Muscle layer of colon (tissue), 2 donors: Measurements from ENCODE around the gene PGAM4.
"Not testable (repeated sequence)": the region's sequence is repeated elsewhere in the genome, so short reads cannot be mapped to it uniquely, and the experiment has no call there.

Source experiments
- H3K27ac ChIP-seq: one replicate; pipeline ENCODE4 v1.7.0; 2013; ENCODE audit warnings: low read depth, mild to moderate bottlenecking, low read length, moderate library complexity
- H3K27me3 ChIP-seq, 2 donors: one replicate each; pipeline ENCODE4 v1.7.0; 2013; ENCODE audit warnings: low read length in 2 of 2, mild to moderate bottlenecking in 2 of 2; ENCODE audit not compliant: insufficient read depth in 2 of 2, control insufficient read depth in 1 of 2
- H3K36me3 ChIP-seq: one replicate; pipeline ENCODE4 v1.7.0; 2013; ENCODE audit warnings: mild to moderate bottlenecking, low read length; ENCODE audit not compliant: insufficient read depth
- H3K4me1 ChIP-seq: one replicate; pipeline ENCODE4 v1.7.0; 2013; ENCODE audit warnings: mild to moderate bottlenecking, low read length; ENCODE audit not compliant: insufficient read depth
- H3K4me3 ChIP-seq, 2 donors: one replicate each; pipeline ENCODE4 v1.7.0; 2013; ENCODE audit warnings: low read length in 2 of 2, low read depth in 1 of 2, mild to moderate bottlenecking in 1 of 2, moderate library complexity in 1 of 2
- H3K9ac ChIP-seq: one replicate; pipeline ENCODE4 v1.7.0; 2013; ENCODE audit warnings: low read length
- H3K9me3 ChIP-seq: one replicate; pipeline ENCODE4 v1.7.0; 2013; ENCODE audit warnings: mild to moderate bottlenecking, low read length
- donor health status: abdominal sarcoma.
- donor health status: Adenocarcinoma of cecum.

The PGAM4 gene

DNA sequence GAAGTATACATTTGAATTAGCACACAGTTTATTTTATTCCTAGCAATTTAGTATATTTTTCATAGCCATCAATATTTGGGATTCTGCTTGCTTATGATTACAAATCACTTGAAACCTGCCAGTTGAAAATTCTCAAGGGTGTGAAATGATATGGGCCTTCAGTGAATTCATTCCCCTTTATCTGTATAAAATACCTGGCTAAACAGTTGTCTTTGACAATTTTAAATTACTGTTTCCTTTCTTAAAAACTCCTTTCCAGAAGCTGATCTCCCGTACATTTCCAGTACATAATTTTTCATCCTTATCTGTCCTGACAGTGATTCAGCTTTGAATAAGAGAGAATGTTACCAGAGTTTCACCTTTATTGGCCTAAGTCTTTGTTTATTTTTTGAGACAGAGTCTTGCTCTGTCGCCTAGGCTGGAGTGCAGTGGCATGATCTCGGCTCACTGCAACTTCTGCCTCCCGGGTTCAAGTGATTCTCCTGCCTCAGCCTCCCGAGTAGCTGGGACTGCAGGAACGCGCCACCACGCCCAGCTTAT is 45.0 kb downstream of the PGAM4 start:
- H3K27me3 ChIP-seq: no peaks in the 10 kb centered on the region

DNA sequence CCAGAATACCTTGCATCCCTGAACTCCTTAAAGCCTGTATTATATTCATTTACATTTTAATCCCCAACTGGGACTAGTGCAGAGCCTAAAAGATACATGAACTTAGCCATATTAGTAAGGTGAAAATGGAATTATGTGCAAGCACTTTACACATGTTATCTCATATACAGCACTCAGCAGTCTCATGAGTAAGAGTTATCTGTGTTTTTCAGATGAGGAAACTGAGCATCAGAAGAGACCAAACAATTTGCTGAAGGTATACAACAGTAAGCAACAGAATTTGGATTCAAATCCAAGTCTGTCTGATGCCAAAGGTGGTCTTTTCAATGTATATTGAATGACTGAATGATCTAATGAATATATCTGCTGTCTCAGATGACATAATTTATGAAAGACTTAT is 46.7 kb downstream of the PGAM4 start:
- no peaks in the 10 kb centered on the region for H3K36me3 ChIP-seq
- no peak overlapping the region for H3K9ac ChIP-seq
- H3K27me3 ChIP-seq: no peaks in the 10 kb centered on the region
- no peak overlapping the region for H3K27ac ChIP-seq
- H3K4me3 ChIP-seq: no peak overlapping the region
- H3K9me3 ChIP-seq: no peaks in the 10 kb centered on the region
- no peaks in the 10 kb centered on the region for H3K4me1 ChIP-seq

More for the DNA sequence above, 45.0 kb downstream of the PGAM4 start:
- Histone ChIP-seq H3K27ac (no peak overlapping the region), H3K9me3 (no peaks in the 10 kb centered on the region), H3K9ac (no peak overlapping the region), H3K4me3 (no peak overlapping the region), H3K36me3 (no peaks in the 10 kb centered on the region), H3K4me1 (no peaks in the 10 kb centered on the region)

DNA sequence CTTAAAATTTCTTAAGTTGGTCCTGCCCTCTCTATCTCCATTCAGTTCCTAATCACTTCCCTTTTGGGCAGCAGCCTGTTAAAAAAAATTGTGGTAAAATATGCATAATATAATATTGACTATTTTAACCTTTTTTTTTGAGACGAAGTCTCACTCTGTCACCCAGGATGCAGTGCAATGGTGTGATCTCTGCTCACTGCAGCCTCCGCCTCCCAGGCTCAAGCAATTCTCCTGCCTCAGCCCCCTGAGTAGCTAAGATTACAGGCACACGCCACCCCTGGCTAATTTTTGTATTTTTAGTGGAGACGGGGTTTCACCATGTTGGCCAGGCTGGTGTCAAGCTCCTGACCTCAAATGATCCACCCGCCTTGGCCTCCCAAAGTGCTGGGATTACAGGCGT is 50.1 kb downstream of the PGAM4 start:
- not testable (repeated sequence) for H3K36me3 ChIP-seq, H3K4me1 ChIP-seq, H3K9me3 ChIP-seq, H3K4me3 ChIP-seq, H3K9ac ChIP-seq, H3K27ac ChIP-seq, H3K27me3 ChIP-seq

DNA sequence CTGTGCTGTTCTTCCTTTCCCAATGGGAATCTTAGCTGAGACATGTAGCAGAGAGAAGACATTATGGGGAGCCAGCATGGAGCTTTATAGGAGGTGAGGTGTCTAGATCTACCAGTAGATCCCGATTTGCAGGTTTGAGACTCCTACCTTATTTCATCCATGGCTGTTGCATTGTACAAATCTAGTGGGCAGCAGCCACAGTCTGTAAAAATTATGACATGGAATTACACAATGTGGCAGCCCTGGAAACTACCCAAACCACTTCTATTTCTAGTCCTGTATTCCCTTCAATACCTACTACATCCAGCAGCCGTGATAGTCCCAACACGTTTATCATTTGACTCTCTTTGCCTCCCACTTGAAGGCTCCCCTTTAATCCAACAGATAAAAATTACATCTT is 50.9 kb downstream of the PGAM4 start:
- Histone ChIP-seq H3K9ac (no peak overlapping the region), H3K4me1 (no peaks in the 10 kb centered on the region), H3K9me3 (no peaks in the 10 kb centered on the region), H3K4me3 (no peak overlapping the region), H3K27me3 (no peaks in the 10 kb centered on the region), H3K27ac (no peak overlapping the region), H3K36me3 (no peaks in the 10 kb centered on the region)
